Endometrium (tissue), 2 donors: Measurements from ENCODE around the gene TMEM108.
"Not testable (repeated sequence)": the region's sequence is repeated elsewhere in the genome, so short reads cannot be mapped to it uniquely, and the experiment has no call there.

Experiments used
- FAIRE-seq: peaks from 2 replicates; lab custom pipeline; 2012; peaks lifted over from hg19 to GRCh38; lab: Jason Lieb, UNC
- donor health status: control.
- donor health status: control.

TMEM108 gene

DNA sequence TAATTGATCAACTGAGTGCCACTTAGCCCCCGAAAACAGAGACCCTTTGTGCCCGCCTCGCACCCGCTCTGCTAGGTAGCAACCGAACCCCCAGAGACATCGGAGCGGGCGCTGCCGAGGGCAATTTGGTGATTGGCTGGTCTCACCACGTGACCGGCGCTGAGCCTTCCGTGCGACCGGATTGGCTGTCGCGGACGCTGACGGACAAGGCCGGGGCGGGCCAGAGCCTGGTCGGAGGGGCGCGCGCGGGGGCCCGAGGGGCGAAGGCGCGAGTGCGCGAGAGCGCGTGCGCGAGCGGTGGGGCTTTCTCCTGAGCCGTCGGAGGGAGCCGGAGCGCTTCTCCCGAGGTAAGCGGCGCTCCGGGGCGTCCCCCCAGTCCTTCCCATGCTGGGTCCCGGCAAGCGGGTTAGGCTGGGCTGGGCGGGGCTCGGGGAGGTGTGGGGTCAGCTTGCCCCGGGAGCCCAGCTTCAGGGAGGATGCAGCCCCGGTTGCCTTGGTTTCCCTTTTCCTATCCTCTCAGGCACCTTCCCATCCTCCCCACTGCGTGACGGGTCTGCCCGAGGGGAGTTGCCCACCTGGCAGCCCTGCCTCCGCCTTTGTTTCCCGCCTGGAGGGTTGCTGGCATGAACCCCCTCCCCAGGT is at the start of gene TMEM108:
TMEM108 (plus strand) TSS at position 303 of the 642 bp plus-strand sequence.
- FAIRE-seq = no peak

- no peak for FAIRE-seq
Observed at GRCh38 chr3:132995971-132996370, 42.2 kb upstream of the TMEM108 start.

- FAIRE-seq = no peak
Observed at GRCh38 chr3:132997404-132998185, 40.6 kb upstream of the TMEM108 start.

- FAIRE-seq = not testable (repeated sequence)
Observed at GRCh38 chr3:133005032-133005431, 33.2 kb upstream of the TMEM108 start.

DNA sequence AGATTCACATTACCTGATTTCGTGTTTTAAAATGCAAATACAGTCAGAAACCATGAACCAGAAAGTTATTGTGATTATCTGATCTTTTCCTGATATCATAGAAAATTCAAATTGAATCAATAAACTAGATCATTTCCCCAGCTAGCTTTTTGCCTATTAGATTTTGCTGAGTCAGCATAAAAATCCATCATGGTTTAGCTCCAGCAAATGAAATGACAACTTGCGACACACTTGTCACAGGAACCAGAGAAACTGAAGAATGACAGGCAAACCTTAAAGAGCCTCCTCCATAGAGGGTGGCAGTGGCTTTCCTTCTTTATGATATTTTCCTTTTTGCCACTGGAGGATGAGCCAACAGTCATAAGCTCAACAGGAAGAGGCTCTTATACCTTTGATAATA is 30.6 kb upstream of the TMEM108 start:
- FAIRE-seq = no peak

- no peak for FAIRE-seq
Observed at GRCh38 chr3:133014325-133014724, 23.9 kb upstream of the TMEM108 start.

DNA sequence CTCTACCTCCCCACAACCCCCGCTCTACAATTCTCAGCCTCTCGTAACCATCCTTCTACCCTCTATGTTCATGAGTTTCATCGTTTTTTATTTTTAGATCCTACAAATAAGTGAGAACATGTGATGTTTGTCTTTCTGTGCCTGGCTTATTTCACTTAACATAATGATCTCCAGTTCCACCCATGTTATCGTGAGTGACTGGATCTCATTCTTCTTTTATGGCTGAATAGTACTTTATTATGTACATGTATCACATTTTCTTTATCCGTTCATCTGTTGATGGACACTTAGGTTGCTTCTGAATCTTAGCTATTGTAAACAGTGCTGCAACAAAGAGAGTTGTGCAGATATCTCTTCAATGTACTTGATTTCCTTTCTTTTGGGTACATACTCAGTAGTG is 22.6 kb upstream of the TMEM108 start:
- not testable (repeated sequence) for FAIRE-seq

DNA sequence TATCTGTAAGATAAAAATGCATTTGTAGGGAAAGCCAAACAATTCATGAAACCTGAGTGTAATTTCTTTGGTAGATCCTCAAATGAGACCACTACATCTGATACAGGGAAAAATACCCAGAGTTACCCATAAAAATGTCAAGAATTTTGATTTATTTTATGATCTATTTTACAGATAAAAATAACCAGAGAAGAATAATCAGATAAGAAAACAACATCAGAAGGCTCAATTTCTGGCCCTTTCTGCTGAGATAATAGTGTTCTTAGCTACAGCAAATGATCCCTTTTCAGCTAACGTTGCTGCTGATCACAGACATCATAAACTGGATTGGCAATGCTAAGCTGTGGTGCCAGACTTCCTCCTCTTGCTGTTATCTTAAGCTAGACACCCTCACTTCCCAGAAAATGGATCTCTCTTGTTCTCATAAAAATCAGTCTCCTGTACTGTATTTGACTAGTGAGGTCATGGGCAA is 21.3 kb upstream of the TMEM108 start:
- no peak for FAIRE-seq

GRCh38 chr3:133018921-133019320 is 19.3 kb upstream of the TMEM108 start:
- no peak for FAIRE-seq

DNA sequence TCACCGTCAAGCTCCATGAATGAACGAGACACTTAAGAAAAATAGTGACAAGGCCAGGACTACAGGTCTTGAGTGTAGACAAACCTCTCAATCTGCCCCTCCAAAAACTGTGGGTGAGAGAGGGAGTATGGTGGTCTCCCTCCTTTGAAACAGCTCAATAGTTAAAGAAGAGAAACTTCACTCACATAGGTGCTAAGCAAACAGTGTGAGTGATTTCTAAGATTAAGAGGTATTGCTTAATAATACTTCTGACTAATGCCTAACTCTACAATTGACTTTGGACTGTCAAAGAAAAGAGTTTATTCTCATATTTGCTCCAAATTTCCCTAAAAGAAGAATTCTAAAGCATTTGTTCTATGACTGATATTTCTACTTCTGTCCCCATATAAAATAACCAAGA is 17.0 kb upstream of the TMEM108 start:
- FAIRE-seq = no peak

DNA sequence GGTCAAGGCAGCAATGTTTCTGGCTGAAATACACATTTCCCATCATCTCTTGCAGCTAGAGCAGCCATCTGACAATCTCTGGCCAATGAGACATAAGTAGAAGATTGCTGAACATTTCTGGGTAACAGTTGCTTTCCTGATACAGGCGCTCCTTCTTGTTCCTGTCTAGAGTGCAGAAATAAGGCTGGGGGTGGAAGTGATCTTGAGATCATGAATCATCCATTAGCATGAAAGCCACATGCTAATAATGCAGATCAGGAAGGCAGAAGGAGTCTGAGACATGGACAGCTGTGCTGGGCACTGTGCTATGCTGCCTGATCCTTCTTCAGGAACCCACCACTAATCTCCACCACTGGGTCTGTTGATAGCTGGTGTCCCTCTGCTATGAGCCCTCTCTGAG is 14.8 kb upstream of the TMEM108 start:
- no peak for FAIRE-seq

GRCh38 chr3:133025546-133025945 is 12.6 kb upstream of the TMEM108 start:
- FAIRE-seq = no peak

DNA sequence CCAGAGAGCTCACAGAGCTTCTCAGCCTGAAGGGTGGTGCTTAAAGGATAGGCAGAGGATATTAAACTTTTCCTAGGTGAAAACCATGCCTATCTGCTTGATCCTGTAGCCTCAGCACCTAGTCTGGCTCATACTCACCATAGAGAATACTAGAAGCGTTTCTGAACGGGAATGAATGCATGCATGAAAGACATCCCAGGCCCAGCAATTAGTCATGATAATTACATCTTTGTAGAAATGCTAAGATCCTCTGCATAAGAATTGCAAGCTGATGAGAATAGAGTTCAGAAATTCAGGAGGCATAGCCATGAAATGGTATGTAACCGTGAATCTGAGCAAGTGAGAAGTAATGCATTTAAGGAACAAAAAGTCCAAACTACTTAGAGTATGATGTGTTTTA is 5.9 kb upstream of the TMEM108 start:
- FAIRE-seq = no peak

- FAIRE-seq = no peak
Observed at GRCh38 chr3:133037436-133037835, 755 bp upstream of the TMEM108 start.

DNA sequence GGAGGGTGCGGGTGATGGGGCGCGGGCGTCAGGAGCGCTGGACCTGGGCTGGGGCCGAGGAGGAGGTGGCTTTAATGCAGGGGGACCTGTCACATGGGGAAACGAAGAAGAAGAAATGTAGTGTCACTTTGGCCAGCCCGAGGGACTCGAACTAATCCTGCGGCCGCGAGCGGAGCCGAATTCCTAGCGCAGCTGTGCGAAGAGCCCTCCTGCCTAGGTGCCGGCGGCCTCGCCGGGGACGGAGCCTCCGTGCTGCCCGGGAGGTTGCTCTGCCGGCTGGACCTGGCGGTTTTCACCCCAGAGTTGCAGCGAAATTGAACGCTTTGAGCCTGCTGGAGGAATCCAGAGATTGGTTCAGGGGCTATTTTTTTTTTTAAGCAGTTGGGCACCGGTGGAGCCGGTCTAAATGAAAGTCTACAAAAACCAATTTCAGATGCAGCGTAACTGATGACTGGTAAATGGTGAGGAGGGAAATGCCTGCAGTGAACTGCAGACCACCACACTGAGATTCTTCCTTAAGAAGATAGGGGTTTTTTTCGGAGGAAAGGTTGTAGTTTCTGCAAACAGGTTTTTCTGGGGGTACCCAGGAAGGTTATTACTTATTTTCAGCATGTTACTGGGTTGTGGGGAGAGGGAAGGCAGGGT is 662 bp downstream of the TMEM108 start:
- no peak for FAIRE-seq

GRCh38 chr3:133040696-133041523 is 2.7 kb downstream of the TMEM108 start:
- peak; percentile 50 for FAIRE-seq

- no peak for FAIRE-seq
Observed at GRCh38 chr3:133041524-133041829, 3.3 kb downstream of the TMEM108 start.

GRCh38 chr3:133042778-133043177 is 4.6 kb downstream of the TMEM108 start:
- no peak for FAIRE-seq

DNA sequence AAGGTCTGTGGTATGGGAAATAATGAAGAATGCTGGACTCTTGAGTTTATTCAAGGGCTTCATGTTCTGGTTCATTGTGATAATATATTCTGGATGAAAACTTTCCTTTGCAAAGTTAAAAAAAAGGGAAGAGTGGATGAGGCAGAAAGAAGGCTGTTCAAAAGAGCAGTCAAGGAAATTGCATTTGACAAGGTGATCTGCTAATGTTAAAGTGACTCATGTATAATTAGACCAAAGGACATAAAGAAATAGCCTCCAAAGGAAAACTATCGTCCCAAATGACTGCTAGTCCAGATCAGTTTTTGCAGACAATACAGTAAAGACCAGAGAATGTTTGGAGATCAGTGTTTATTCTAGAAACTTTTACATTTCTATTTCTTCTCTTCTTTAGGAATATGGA is 9.8 kb downstream of the TMEM108 start:
- FAIRE-seq = no peak

DNA sequence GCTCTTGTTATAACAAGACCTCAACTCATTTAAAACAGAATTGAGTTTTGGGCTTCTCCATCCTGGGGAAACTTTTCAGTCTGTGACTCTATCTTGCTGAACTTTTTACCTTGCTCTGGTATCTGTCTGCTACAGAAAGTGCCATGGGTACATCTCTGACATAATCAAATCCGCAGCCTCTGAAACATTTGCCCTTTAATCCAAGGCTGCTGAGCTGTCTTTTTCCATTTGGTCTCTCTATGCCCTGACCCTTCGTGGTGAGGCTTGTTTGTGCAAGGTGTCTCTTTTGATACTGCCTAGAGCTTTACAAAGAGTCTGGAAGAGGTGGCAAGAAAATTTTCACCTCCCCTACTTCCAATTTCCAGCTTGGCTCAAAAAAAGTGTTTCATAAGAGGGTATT is 11.3 kb downstream of the TMEM108 start:
- FAIRE-seq = no peak

GRCh38 chr3:133050891-133051290 is 12.7 kb downstream of the TMEM108 start:
- FAIRE-seq = no peak

DNA sequence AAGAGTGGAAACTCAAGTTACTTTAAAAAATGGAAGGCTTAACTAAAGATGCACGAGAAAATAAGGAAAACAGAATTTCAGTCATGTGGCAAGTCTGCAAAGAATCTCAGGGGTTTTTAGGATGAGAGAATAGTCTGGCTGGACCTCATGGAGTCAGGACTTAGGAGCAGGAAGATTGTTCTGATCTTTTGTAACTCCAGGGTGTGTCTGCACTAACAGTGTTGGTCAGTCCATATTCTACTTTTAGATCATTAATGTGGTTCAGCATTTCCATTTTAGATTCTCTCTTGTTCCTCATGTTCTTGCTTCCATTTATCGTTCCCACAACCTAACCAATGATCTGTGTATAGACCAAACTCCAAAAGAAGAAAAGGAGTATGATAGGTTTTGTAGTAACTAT is 15.3 kb downstream of the TMEM108 start:
- FAIRE-seq = no peak

DNA sequence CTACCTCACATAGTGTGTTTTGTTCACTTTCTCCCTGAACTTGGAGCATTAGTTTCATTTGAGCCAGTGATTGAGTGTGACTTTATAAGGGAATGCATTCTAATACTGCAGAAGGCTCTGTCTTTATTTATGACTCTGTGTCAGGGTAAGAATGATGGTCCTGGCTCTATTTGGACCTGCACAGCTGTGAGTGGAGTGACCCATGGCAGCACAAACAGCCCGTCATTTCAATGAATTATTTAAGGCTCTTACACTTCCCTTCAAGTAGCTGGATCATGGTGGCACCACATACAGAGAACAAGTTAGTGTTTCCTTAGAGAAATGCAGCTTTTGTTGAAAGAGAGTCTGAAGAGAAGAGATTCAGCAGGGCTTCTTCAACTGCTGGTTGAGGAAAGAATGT is 16.4 kb downstream of the TMEM108 start:
- no peak for FAIRE-seq
